Measurements from ENCODE around the gene SELENBP1. TPM values are rescaled to one million over a fixed set of nuclear protein-coding genes. Genes with fewer than 3 reads are reported as not detected.

The SELENBP1 gene
- total and polyA plus RNA-seq, 9 of the 15 experiments (the other 6 are each of a cell fraction or from before 2014, with no cell fraction given) = 25.8 to 81.2 (median 47.1) TPM

DNA sequence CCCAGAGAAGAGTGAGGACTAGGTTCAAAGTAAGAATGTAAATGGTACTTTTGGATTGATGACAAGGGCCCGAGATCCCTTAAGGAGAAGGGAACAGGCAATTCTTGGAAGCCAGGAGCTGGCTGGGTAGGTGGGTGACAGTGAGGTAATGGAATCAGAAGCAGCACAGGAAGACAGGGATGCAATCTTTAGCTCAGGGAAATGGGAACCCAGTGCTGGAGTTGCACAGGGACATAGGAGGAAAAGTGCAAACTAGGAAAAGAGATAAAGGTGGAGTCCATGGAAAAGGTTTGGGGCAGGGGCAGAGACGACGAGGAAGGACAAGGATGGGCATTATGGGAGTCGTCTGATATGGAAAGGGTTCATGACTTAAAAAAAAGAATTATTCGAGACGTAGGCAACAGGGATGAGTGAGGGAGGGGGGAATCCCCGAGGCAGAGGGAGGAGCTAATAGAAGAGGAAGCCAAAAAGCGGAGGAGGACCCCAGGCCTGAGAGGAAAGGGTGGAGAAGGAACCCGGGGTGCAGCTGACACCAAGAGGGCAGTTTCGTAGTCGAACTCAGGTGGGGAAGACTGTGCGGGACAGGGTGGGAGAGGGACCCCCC lies 45.8 kb downstream of the SELENBP1 start (continued):
- TF ChIP-seq, protein P1, sequence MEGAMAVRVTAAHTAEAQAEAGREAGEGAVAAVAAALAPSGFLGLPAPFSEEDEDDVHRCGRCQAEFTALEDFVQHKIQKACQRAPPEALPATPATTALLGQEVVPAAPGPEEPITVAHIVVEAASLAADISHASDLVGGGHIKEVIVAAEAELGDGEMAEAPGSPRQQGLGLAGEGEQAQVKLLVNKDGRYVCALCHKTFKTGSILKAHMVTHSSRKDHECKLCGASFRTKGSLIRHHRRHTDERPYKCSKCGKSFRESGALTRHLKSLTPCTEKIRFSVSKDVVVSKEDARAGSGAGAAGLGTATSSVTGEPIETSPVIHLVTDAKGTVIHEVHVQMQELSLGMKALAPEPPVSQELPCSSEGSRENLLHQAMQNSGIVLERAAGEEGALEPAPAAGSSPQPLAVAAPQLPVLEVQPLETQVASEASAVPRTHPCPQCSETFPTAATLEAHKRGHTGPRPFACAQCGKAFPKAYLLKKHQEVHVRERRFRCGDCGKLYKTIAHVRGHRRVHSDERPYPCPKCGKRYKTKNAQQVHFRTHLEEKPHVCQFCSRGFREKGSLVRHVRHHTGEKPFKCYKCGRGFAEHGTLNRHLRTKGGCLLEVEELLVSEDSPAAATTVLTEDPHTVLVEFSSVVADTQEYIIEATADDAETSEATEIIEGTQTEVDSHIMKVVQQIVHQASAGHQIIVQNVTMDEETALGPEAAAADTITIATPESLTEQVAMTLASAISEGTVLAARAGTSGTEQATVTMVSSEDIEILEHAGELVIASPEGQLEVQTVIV (CRISPR knock-in tag; IDR thresholded peaks at IDR 0.05; ENCODE audit: borderline replicate concordance) = no peak
- TF ChIP-seq TAL1 (IDR thresholded peaks at IDR 0.05) (no peak), ZNF384 (IDR thresholded peaks at IDR 0.05; ENCODE audit: low read depth, low read length) (no peak), ZZZ3 (IDR thresholded peaks at IDR 0.05) (no peak), LCOR (CRISPR knock-in tag; IDR thresholded peaks at IDR 0.05) (no peak), SIRT6 (IDR thresholded peaks at IDR 0.05; ENCODE audit: low read depth, low read length) (no peak), TBL1XR1 (IDR thresholded peaks at IDR 0.05; ENCODE audit: low read length in 2 of 2) (no peak), ESRRB (CRISPR knock-in tag; IDR thresholded peaks at IDR 0.05; ENCODE audit: borderline replicate concordance) (no peak), YBX1 (IDR thresholded peaks at IDR 0.05) (no peak), POLR2AphosphoS5 (IDR thresholded peaks at IDR 0.05; ENCODE audit: control insufficient read depth, insufficient read depth, low read depth, low read length) (0 out of 2 replicates have a peak, but pooled peaks have one; percentile 26), SNRNP70 (optimal IDR thresholded peaks at IDR 0.05; ENCODE audit: low read depth, low read length) (no peak), SMC3 (conservative IDR thresholded peaks at IDR 0.05; ENCODE audit: insufficient read depth, low read depth, low read length) (no peak), CREM (IDR thresholded peaks at IDR 0.05; ENCODE audit: low read depth) (no peak), RBM15 (IDR thresholded peaks at IDR 0.05; ENCODE audit: insufficient read depth, low read length) (no peak), PHF20 (IDR thresholded peaks at IDR 0.05; ENCODE audit: partially characterized antibody) (peak; percentile 5), ZNF253 (CRISPR knock-in tag; conservative IDR thresholded peaks at IDR 0.05) (no peak)
- TF ChIP-seq, protein P2, sequence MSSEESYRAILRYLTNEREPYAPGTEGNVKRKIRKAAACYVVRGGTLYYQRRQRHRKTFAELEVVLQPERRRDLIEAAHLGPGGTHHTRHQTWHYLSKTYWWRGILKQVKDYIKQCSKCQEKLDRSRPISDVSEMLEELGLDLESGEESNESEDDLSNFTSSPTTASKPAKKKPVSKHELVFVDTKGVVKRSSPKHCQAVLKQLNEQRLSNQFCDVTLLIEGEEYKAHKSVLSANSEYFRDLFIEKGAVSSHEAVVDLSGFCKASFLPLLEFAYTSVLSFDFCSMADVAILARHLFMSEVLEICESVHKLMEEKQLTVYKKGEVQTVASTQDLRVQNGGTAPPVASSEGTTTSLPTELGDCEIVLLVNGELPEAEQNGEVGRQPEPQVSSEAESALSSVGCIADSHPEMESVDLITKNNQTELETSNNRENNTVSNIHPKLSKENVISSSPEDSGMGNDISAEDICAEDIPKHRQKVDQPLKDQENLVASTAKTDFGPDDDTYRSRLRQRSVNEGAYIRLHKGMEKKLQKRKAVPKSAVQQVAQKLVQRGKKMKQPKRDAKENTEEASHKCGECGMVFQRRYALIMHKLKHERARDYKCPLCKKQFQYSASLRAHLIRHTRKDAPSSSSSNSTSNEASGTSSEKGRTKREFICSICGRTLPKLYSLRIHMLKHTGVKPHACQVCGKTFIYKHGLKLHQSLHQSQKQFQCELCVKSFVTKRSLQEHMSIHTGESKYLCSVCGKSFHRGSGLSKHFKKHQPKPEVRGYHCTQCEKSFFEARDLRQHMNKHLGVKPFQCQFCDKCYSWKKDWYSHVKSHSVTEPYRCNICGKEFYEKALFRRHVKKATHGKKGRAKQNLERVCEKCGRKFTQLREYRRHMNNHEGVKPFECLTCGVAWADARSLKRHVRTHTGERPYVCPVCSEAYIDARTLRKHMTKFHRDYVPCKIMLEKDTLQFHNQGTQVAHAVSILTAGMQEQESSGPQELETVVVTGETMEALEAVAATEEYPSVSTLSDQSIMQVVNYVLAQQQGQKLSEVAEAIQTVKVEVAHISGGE (CRISPR knock-in tag; IDR thresholded peaks at IDR 0.05) = no peak
- TF ChIP-seq, protein P3, sequence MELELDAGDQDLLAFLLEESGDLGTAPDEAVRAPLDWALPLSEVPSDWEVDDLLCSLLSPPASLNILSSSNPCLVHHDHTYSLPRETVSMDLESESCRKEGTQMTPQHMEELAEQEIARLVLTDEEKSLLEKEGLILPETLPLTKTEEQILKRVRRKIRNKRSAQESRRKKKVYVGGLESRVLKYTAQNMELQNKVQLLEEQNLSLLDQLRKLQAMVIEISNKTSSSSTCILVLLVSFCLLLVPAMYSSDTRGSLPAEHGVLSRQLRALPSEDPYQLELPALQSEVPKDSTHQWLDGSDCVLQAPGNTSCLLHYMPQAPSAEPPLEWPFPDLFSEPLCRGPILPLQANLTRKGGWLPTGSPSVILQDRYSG (tag; conservative IDR thresholded peaks at IDR 0.05; ENCODE audit: low read depth) = no peak
- TF ChIP-seq, protein P4, sequence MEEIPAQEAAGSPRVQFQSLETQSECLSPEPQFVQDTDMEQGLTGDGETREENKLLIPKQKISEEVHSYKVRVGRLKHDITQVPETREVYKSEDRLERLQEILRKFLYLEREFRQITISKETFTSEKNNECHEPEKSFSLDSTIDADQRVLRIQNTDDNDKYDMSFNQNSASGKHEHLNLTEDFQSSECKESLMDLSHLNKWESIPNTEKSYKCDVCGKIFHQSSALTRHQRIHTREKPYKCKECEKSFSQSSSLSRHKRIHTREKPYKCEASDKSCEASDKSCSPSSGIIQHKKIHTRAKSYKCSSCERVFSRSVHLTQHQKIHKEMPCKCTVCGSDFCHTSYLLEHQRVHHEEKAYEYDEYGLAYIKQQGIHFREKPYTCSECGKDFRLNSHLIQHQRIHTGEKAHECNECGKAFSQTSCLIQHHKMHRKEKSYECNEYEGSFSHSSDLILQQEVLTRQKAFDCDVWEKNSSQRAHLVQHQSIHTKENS (CRISPR knock-in tag; IDR thresholded peaks at IDR 0.05) = no peak
- TF ChIP-seq, protein P5, sequence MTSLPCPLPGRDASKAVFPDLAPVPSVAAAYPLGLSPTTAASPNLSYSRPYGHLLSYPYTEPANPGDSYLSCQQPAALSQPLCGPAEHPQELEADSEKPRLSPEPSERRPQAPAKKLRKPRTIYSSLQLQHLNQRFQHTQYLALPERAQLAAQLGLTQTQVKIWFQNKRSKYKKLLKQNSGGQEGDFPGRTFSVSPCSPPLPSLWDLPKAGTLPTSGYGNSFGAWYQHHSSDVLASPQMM (CRISPR knock-in tag; IDR thresholded peaks at IDR 0.05) = no peak
